CD8-positive, alpha-beta memory T cell (primary cell): ENCODE data around the gene CALD1. TPM values are rescaled to one million over a fixed set of nuclear protein-coding genes. Genes with fewer than 3 reads are reported as not detected.
A peak's percentile ranks its signal among the peaks of the same experiment; 100 is the strongest.

Experiments
- CTCF ChIA-PET: fragments of 350-600 bp; sonication (Branson Sonifier 250); formaldehyde crosslinking; loops from one replicate; lab custom pipeline; 2021; ENCODE audit warnings: antibody characterized with exemption; lab: Charles Lee
- POLR2A ChIA-PET: fragments of 350-600 bp; sonication (Branson Sonifier 250); formaldehyde crosslinking; loops from one replicate; lab custom pipeline; 2021; ENCODE audit warnings: antibody characterized with exemption; lab: Charles Lee
- DNase-seq, 5 donors: peaks; one replicate each; pipeline versions ENCODE4 v3.0.0 to v3.0.0-alpha.2; 2020 to 2022; ENCODE audit warnings: mixed read lengths in 1 of 5
- H3K27ac ChIP-seq: one replicate; pipeline ENCODE4 v1.7.0; 2013; ENCODE audit warnings: low read depth, mild to moderate bottlenecking, low read length, moderate library complexity
- H3K27me3 ChIP-seq: 2 replicates; pipeline ENCODE4 v1.7.0; 2013; ENCODE audit warnings: low read length, mild to moderate bottlenecking; ENCODE audit not compliant: insufficient read depth, poor library complexity, severe bottlenecking
- H3K36me3 ChIP-seq: 2 replicates; pipeline ENCODE4 v1.7.0; 2013; ENCODE audit warnings: mild to moderate bottlenecking, low read length, moderate library complexity; ENCODE audit not compliant: insufficient read depth
- H3K4me1 ChIP-seq: 2 replicates; pipeline ENCODE4 v1.7.0; 2013; ENCODE audit warnings: mild to moderate bottlenecking, low read length, moderate library complexity; ENCODE audit not compliant: insufficient read depth
- H3K4me3 ChIP-seq: 2 replicates; pipeline ENCODE4 v1.7.0; 2013; ENCODE audit warnings: mild to moderate bottlenecking, low read length
- H3K9me3 ChIP-seq: 2 replicates; pipeline ENCODE4 v1.7.0; 2013; ENCODE audit warnings: mild to moderate bottlenecking, low read length
- H3K27ac Mint-ChIP-seq, 8 donors: one replicate each; pipeline ENCODE4 v1.8.0; 2020 to 2021; ENCODE audit warnings: mixed read lengths in 8 of 8, mild to moderate bottlenecking in 6 of 8, inconsistent platforms in 3 of 8, moderate library complexity in 3 of 8
- H3K27me3 Mint-ChIP-seq, 2 donors: one replicate each; pipeline ENCODE4 v1.8.0; 2020 to 2021; ENCODE audit warnings: mixed read lengths in 2 of 2, mild to moderate bottlenecking in 1 of 2, moderate library complexity in 1 of 2
- H3K36me3 Mint-ChIP-seq, 3 donors: one replicate each; pipeline ENCODE4 v1.8.0; 2020 to 2021; ENCODE audit warnings: mixed read lengths in 3 of 3, inconsistent platforms in 1 of 3, mild to moderate bottlenecking in 1 of 3
- H3K4me1 Mint-ChIP-seq, 3 donors: one replicate each; pipeline ENCODE4 v1.8.0; 2020 to 2021; ENCODE audit warnings: mixed read lengths in 3 of 3, inconsistent platforms in 1 of 3, mild to moderate bottlenecking in 1 of 3
- H3K4me3 Mint-ChIP-seq, 7 donors: one replicate each; pipeline ENCODE4 v1.8.0; 2020 to 2021; ENCODE audit warnings: mixed read lengths in 7 of 7, mild to moderate bottlenecking in 6 of 7, moderate library complexity in 4 of 7, inconsistent platforms in 2 of 7
- H3K9me3 Mint-ChIP-seq, 5 donors: one replicate each; pipeline ENCODE4 v1.8.0; 2020 to 2022; ENCODE audit warnings: mixed read lengths in 5 of 5, mild to moderate bottlenecking in 3 of 5, moderate library complexity in 2 of 5, inconsistent platforms in 1 of 5
- polyA plus RNA-seq: library from polyadenylated mRNA; unstranded; fragments of 300-500 nt; fragmentation: Illumina TruSeq; gene quantifications from one replicate; pipeline ENCODE4 v1.2.3, GENCODE V29; 2021
- total RNA-seq, 2 experiments: library from RNA; stranded (reverse); gene quantifications; one replicate each; pipeline ENCODE4 v1.2.3, GENCODE V29; 2021

Gene CALD1, protein sequence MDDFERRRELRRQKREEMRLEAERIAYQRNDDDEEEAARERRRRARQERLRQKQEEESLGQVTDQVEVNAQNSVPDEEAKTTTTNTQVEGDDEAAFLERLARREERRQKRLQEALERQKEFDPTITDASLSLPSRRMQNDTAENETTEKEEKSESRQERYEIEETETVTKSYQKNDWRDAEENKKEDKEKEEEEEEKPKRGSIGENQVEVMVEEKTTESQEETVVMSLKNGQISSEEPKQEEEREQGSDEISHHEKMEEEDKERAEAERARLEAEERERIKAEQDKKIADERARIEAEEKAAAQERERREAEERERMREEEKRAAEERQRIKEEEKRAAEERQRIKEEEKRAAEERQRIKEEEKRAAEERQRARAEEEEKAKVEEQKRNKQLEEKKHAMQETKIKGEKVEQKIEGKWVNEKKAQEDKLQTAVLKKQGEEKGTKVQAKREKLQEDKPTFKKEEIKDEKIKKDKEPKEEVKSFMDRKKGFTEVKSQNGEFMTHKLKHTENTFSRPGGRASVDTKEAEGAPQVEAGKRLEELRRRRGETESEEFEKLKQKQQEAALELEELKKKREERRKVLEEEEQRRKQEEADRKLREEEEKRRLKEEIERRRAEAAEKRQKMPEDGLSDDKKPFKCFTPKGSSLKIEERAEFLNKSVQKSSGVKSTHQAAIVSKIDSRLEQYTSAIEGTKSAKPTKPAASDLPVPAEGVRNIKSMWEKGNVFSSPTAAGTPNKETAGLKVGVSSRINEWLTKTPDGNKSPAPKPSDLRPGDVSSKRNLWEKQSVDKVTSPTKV
- 1 to 10 TPM; 3.1 to 3.3 TPM for total RNA-seq
- not detected for polyA plus RNA-seq

- no peak within 1 kb of the TSS for H3K4me3 ChIP-seq
These were observed at the start of gene CALD1 for GRCh38 chr7:134778941-134779740. TSS of gene CALD1 (plus strand) at chr7:134779634. CDS start at chr7:134867734, 88,100 bp downstream.

GRCh38 chr7:134729895-134730294 is 49.5 kb upstream of the CALD1 start:
- no peaks in the 10 kb centered on the region for H3K4me1 Mint-ChIP-seq
- ChIA-PET POLR2A (no interaction called here), CTCF (no interaction called here)
- H3K9me3 Mint-ChIP-seq: no peaks in the 10 kb centered on the region
- Histone ChIP-seq H3K27me3 (no peaks in the 10 kb centered on the region), H3K4me1 (no peaks in the 10 kb centered on the region), H3K9me3 (no peaks in the 10 kb centered on the region), H3K27ac (no peak overlapping the region), H3K36me3 (no peaks in the 10 kb centered on the region), H3K4me3 (no peak overlapping the region)
- H3K27me3 Mint-ChIP-seq: peaks cover 2 to 11% of the 10 kb centered on the region in 2 donors
- DNase-seq: no peak
- no peak overlapping the region for H3K4me3 Mint-ChIP-seq
- H3K27ac Mint-ChIP-seq: peak overlapping the region in 1 of 8 donors; percentile 34
- H3K36me3 Mint-ChIP-seq: no peaks in the 10 kb centered on the region

More at GRCh38 chr7:134778941-134779740, at the start of gene CALD1:
- Histone ChIP-seq H3K36me3 (no peaks in the 10 kb centered on the region), H3K9me3 (no peaks in the 10 kb centered on the region), H3K27ac (no peak within 1 kb of the TSS), H3K27me3 (no peaks in the 10 kb centered on the region), H3K4me1 (no peaks in the 10 kb centered on the region)
- Mint-ChIP-seq H3K27me3 (peaks cover 14 to 40% of the 10 kb centered on the region in 2 donors), H3K36me3 (no peaks in the 10 kb centered on the region), H3K4me1 (no peaks in the 10 kb centered on the region), H3K4me3 (no peak within 1 kb of the TSS), H3K9me3 (no peaks in the 10 kb centered on the region), H3K27ac (no peak within 1 kb of the TSS)
- CTCF ChIA-PET: no interaction called here
- no peak for DNase-seq
- POLR2A ChIA-PET: no interaction called here

DNA sequence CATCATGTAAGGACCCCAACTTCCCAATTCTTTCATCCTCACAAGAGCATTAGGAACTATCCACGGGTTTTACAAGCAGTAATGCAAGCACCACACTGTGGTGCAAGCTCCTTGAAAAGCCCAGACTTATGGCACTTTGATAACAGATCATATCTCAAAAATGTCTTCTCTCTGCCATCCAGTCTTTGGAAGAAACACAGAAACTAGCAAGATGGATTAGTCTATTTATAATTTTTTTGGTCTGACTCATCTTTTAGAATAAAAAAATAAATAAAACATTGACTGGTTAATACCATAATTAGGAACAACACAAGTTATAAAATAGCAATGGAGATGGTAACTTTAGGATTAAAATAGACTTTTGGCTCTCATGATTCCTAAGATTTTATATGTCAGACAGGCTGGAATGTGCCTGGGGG is 49.0 kb upstream of the CALD1 start:
- no peaks in the 10 kb centered on the region for H3K27me3 ChIP-seq
- Mint-ChIP-seq H3K4me1 (no peaks in the 10 kb centered on the region), H3K4me3 (no peak overlapping the region), H3K9me3 (no peaks in the 10 kb centered on the region), H3K27ac (no peak overlapping the region), H3K36me3 (no peaks in the 10 kb centered on the region), H3K27me3 (peaks cover 2 to 12% of the 10 kb centered on the region in 2 donors)
- H3K27ac ChIP-seq: no peak overlapping the region
- H3K9me3 ChIP-seq: no peaks in the 10 kb centered on the region
- no peaks in the 10 kb centered on the region for H3K4me1 ChIP-seq
- ChIA-PET CTCF (no interaction called here), POLR2A (no interaction called here)
- H3K36me3 ChIP-seq: no peaks in the 10 kb centered on the region
- H3K4me3 ChIP-seq: no peak overlapping the region
- DNase-seq: no peak

DNA sequence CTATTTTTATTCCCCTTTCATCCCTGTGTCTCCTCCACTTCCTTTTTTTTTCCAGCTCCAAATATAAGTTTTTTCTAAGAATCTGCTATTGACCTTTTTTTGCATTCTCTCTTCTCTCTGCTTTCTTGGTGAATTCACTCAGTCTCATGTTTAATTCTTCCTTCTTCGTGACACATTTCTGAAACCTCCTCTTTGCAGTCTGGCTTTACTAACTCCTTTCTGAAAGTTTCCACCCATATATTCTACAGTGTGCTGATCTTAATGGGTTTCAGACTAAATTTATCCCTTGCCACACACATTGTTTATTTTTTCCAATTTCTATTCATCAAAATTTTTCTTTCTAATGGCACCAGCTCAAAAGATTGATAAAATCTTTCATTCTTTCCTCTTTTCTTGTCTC is 47.8 kb upstream of the CALD1 start:
- Mint-ChIP-seq H3K4me1 (no peaks in the 10 kb centered on the region), H3K4me3 (no peak overlapping the region), H3K27ac (no peak overlapping the region), H3K27me3 (peaks cover 2 to 19% of the 10 kb centered on the region in 2 donors), H3K9me3 (no peaks in the 10 kb centered on the region), H3K36me3 (no peaks in the 10 kb centered on the region)
- ChIA-PET POLR2A (no interaction called here), CTCF (interaction anchor here (1.6 kb wide), 1 partner anchor 19 kb away, joined by 3 read pairs; no protein-coding TSS in a partner anchor)
- Histone ChIP-seq H3K36me3 (no peaks in the 10 kb centered on the region), H3K4me3 (no peak overlapping the region), H3K4me1 (no peaks in the 10 kb centered on the region), H3K9me3 (no peaks in the 10 kb centered on the region), H3K27me3 (no peaks in the 10 kb centered on the region), H3K27ac (no peak overlapping the region)
- DNase-seq: no peak

- no peaks in the 10 kb centered on the region for H3K36me3 Mint-ChIP-seq
- ChIA-PET POLR2A (no interaction called here), CTCF (interaction anchor here (1.6 kb wide), 1 partner anchor 18 kb away, joined by 3 read pairs; no protein-coding TSS in a partner anchor)
- no peaks in the 10 kb centered on the region for H3K4me1 Mint-ChIP-seq
- no peak for DNase-seq
- no peaks in the 10 kb centered on the region for H3K4me1 ChIP-seq
- no peaks in the 10 kb centered on the region for H3K36me3 ChIP-seq
- no peak overlapping the region for H3K4me3 ChIP-seq
- H3K27me3 Mint-ChIP-seq: peaks cover 2 to 22% of the 10 kb centered on the region in 2 donors
- H3K27ac ChIP-seq: no peak overlapping the region
- no peak overlapping the region for H3K27ac Mint-ChIP-seq
- no peaks in the 10 kb centered on the region for H3K27me3 ChIP-seq
- H3K4me3 Mint-ChIP-seq: no peak overlapping the region
- no peaks in the 10 kb centered on the region for H3K9me3 Mint-ChIP-seq
- H3K9me3 ChIP-seq: no peaks in the 10 kb centered on the region
These were observed 46.7 kb upstream of the CALD1 start for GRCh38 chr7:134732728-134733127.

GRCh38 chr7:134736381-134736780 is 43.1 kb upstream of the CALD1 start:
- ChIA-PET POLR2A (no interaction called here), CTCF (no interaction called here)
- no peaks in the 10 kb centered on the region for H3K36me3 Mint-ChIP-seq
- Histone ChIP-seq H3K27ac (no peak overlapping the region), H3K27me3 (no peaks in the 10 kb centered on the region), H3K4me1 (no peaks in the 10 kb centered on the region), H3K9me3 (no peaks in the 10 kb centered on the region), H3K4me3 (no peak overlapping the region), H3K36me3 (no peaks in the 10 kb centered on the region)
- H3K4me3 Mint-ChIP-seq: no peak overlapping the region
- H3K27me3 Mint-ChIP-seq: peaks cover 3 to 29% of the 10 kb centered on the region in 2 donors
- DNase-seq: no peak
- no peak overlapping the region for H3K27ac Mint-ChIP-seq
- H3K9me3 Mint-ChIP-seq: no peaks in the 10 kb centered on the region
- no peaks in the 10 kb centered on the region for H3K4me1 Mint-ChIP-seq

DNA sequence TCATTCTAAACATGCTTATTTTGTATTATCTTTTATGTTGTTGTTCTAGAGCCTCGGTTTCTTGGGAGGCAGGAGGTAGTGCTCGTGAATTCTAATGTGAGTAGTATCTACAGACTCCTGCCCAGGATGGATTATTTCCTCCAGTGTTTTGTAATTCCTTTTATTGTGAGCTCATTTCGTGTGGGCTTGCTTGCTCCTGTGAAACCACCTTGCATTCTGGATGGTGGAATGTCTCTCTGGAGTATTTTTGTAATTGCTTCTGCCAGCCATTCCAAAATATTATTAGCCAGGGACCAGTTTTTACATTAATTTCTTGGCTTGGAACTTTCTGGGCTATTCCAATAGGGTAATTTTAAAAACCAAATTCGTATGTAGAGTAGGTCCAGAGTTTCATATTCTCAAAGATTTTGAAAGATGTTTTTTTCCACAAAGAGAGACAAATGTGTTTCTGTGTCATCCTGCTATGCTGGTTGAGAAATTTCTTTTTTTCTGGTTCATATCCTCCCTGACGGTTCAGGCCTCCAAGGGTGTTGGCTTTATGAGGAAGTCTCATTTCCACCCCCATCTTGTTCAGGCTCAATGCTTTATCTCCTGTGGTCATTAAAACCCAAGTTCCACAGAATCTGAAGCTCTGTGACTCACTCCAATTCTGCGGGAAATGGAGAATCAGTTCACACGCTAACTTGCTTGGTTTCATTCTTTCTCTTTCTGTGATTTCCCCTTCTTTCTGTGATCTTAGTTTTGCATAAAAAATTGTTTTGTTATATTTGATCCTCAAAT is 41.7 kb upstream of the CALD1 start:
- Histone ChIP-seq H3K9me3 (no peaks in the 10 kb centered on the region), H3K4me1 (no peaks in the 10 kb centered on the region), H3K27me3 (no peaks in the 10 kb centered on the region), H3K27ac (no peak overlapping the region), H3K4me3 (no peak overlapping the region), H3K36me3 (no peaks in the 10 kb centered on the region)
- Mint-ChIP-seq H3K9me3 (no peaks in the 10 kb centered on the region), H3K27me3 (peaks cover 3 to 34% of the 10 kb centered on the region in 2 donors), H3K36me3 (no peaks in the 10 kb centered on the region), H3K27ac (peak overlapping the region in 1 of 8 donors; percentile 75), H3K4me3 (no peak overlapping the region), H3K4me1 (no peaks in the 10 kb centered on the region)
- DNase-seq: no peak
- ChIA-PET CTCF (no interaction called here), POLR2A (no interaction called here)
